HG03442 (cell line): Measurements from ENCODE around the gene SORBS1.
A peak's percentile ranks its signal among the peaks of the same experiment; 100 is the strongest.

Source experiments
- ATAC-seq: cut with Tn5 transposase; IDR thresholded peaks from one replicate; pipeline ENCODE4 v1.9.1; 2021; ENCODE audit warnings: mild to moderate bottlenecking, moderate library complexity; ENCODE audit not compliant: unreplicated experiment

The SORBS1 gene

DNA sequence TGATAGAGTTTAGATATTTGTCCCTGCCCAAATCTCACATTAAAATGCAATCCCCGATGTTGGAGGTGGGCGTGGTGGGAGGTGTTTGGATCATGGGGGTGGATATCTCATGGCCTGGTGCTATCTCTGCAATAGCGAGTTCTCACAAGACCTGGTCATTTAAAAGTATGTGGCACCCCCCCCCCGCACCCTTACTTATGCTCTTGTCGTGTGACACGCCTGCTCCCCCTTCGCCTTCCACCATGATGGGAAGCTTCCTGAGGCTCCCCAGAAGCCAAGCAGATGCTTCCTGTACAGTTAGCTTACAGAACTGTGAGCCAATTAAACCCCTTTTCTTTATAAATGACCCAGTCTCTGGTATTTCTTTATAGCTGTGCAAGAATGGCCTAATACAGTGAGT lies 118.8 kb downstream of the SORBS1 start:
- no peak for ATAC-seq

DNA sequence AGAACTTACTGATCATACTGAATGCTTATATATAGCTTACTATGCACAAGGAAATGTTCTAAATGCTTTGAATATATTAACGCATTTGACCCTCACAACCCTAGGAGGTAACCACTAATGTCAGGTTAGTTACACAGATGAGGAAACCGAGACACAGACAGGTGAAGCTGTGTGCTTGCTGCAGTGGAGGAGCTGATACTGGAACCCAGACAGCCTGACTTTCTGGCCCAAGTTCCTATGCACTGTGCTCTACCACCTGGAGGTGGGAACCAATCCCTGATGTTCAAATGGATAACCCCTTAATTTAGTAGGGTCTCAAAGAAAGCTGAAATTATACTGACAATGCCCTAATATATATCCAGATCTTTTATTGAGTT lies 119.6 kb downstream of the SORBS1 start:
- ATAC-seq: peak; percentile 19

DNA sequence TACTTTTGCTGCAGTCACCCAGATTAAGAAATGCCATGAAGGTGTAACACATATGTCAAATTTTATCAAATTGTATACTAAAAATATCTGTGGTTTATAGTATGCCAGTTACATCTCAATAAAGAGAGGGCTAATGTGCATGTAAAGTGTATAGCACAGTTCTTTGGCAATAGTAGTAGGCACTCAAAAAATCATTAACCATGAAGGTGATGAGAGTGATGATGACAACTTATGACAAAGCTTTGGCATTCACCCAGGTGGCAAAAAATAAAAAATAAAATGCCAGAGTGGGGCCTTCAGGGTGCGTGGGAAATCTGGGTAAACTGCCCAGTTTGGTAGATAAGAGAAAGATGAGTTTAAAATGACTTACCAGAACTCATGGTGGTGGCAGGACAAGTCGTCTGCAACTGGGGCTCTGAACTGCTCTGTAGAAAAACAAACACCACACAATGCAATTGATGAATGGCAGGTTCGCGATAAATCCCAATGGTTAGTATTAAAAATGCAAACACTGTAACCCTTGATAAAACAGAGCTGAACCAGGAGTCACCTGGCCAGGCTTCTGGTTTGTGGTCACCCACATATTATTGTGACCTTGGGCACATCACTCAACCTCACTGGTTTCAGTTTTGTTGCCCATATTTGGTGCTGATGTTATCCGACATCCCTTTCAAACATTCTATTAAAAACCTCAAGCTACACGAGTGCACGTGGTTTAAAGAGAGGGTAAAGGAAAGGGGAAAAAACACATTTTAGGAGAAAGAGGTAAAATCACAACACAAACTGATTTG lies 120.2 kb downstream of the SORBS1 start:
- ATAC-seq: peak; percentile 82

DNA sequence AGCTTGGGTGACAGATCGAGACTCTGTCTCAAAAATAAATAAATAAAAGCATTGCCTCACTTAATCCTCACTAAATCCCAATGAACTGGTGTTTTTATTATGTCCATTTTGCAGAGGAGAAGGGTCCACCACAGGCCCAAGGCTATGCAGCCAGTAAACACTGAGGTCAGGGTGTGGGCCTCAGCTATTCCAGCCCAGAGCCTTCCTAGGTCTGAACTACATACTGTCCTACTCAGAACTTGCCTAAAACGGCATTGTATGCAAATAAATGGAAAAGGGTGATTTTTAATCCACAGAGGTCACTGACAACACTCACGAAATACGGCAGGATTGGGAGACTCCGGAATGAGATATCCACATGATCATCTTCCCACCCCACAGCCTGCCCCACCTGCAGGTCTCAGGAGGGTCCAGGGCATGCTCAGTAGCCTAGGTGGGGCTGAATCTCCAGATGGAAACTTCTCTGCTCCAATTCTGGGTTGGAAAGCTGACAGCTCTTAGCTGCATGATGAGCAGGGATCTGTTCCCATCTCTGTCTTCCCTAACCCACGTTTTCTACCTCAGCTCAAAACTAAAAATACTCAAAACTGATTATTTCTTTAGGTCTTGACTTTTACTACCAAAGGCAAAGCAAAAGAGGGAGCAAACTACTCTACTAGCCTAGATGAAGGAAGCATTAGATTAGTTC lies 121.0 kb downstream of the SORBS1 start:
- no peak for ATAC-seq

DNA sequence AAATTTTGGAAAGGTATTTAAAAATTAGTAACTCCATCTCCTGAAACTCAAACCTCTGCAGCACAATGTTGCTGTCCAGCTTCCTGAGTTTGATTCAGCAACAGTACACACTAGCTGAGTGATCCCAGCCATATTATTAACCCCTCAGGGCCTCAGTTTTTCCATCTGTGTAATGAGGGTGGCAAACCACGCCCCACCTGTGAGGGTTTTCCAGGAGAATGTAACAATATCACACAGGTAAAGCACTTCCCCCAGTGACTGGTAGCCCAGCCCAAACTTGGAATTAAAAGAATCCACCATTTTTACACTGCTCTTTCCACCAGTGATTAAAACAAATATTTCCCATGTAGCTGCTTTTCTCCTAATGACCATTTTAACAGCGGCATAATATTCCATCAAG lies 122.4 kb downstream of the SORBS1 start:
- no peak for ATAC-seq

DNA sequence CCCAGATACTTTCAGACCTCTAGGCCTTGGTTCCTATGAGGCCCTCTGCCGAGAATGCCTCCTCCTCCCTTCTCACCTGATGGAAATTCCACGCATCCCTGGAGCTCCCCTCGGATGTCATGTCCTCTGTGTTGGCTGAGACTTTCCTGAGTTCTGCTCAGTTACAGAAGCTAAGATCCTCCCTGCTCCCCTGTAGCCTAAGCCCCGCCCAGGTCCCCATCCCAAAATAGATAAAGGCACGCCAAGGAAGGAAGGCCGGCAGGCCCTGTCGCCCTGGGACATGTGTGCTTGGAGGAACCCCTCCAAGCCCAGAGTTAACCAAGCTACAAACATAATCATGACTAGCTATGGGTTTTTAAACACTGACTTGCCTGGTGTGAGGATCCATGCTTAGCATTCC lies 123.5 kb downstream of the SORBS1 start:
- ATAC-seq: no peak

DNA sequence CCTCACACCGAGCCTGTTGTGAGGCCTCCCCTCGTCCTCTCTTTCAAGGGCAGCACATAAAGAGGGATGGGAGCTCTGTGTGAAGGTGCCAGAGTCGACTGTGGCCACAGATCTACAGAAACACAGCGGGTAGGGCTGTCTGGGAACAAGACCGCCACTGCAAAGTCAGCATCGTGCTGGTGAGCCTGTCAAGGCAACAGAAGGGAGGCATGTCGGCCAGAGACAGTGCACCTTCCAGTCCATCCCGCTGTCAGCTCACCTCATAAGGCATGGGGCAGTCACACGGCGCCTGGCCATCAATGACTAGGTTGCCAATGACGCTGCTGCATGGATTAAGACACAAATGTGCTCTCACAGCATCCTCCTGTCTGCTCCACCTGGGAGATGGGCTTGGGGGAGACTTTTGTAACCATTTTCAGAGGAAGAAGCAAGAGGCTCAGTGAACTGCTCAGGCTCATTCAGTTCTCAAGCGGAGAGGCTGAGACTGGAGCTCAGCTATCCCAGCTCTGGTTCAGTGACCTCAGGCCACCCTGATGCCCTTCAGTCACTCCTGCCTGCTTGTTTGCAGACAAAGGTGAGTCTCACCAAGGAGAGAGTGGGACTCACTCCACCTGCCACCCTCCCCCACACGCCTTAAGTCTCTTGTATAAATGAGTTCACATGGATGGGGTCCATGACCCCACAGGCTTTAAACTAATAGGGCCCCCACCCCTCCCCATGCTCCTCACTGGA lies 125.5 kb downstream of the SORBS1 start:
- no peak for ATAC-seq

DNA sequence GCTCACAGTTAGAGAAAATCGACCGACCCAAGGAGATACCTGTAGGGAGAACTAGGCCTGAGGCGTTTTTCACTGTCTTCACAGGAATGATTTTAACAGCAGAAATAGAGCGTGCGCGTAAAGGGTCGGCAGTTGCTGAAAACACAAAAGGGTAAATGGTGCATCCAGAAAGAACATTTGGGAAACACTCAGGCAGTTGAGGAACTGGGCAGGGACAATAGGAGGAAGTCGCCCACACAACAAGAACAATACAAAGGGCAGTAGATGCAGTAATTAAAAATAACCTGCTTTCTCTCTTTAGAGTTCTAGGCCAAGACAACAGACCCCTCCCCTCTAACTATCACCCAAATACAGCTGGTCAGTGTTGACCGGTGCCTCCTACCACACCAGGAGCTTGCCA lies 126.6 kb downstream of the SORBS1 start:
- ATAC-seq: no peak

DNA sequence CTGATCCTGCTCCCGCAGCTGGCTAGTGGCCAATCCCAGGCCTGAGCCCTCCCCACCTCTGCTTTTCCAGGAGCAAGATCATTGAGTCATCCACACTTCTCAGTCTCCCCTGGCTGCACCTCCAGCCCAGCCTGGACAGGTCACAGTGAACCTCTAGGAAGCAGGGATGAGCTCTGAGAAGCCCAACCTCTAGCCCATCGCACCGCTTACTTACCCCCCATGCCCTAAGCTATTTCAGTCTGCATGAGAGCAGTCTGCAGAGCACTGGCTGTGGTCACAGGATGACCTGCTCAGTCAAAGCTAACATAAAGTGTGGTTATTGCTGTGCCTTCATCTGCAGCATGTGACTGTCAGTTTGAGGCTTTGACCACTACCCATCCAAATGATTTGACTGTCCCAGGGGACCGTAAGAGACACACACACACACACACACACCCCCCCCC lies 129.2 kb downstream of the SORBS1 start:
- peak; percentile 85 for ATAC-seq

DNA sequence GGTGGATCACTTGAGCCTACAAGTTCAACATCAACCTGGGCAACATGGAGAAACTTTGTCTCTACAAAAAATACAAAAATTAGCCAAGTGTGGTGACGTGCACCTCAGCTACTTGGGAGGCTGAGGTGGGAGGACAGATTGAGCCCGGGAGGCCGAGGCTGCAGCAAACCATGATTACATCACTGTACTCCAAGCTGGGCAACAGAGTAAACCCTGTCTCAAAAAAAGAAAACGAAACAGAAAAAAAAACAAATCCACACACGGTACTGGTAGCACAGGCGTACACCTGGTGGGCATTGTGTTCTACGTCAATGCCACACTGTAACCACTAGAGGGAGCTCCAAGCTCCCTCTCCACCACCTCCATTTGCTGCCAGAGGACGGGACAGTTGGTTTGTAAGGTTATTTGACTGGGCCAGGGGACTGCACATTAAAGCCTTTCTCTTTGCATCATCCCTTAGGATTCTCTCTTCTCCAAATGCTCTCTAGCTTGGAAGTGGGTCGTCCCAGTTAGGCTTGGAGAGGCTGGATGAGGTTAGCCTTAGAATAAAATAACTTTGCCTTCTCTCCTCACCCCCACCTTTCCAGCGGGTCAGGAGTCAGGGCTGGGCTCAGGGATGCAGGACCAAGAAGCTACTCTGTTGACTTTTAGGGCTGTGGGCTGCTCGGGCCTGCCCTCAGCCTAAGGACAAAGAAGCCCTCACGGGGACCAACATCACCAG lies 130.8 kb downstream of the SORBS1 start:
- ATAC-seq: peak; percentile 71

DNA sequence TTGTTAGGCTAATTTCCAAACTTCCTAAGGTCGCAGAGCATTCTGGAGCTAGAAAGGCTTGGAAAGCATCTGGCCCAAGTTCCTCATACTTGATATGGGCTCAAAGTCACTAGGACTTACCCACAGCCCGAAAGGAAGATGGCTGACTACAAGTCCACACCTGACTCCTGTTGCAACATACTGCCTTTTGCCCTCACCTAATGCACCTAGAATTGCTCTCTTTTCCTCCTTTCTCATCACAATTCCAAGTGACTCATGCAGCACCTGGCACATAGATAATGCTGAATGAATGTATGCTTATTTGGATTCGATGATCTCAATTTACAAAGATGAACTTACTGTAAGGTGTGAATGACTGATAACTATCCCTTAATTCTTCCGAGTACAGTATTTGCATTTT lies 131.5 kb downstream of the SORBS1 start:
- no peak for ATAC-seq

DNA sequence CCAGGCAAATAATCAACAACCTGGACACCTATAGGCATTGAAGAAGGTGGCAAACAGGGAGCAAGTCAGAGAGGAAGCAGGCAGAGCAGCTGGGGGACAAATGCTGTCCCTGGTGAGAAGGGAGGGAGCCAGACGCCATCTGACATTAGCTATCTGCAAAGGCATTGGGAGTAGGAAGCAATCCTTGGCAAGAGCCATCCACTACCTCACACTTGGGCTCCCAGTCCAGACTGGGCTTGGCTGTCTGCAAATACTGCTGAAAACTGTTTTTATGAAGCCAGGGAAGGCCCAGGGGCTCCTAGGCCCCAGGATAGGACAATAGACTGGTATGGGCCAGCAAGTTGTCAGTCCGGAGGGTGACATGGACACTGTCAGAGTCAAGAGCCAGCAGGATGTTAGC lies 132.5 kb downstream of the SORBS1 start:
- ATAC-seq: no peak

DNA sequence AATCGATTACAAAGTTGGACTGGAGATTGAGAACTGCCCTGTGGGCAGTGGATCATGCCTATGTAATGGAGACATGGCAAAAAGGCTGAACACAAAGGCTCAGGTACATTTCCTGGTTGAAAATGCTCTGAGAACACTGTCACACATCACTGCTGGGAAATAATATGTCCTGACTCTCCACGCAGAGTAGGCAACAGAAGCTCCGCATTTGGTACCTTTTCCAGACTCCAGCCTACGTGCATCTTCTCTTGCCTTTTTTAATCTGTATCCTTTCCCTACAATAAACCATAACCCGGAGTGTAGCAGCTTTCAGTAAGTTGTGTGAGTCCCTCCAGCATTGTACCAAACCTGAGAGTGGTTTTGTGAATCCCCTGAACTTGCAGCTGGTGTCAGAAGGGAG lies 134.7 kb downstream of the SORBS1 start:
- no peak for ATAC-seq

DNA sequence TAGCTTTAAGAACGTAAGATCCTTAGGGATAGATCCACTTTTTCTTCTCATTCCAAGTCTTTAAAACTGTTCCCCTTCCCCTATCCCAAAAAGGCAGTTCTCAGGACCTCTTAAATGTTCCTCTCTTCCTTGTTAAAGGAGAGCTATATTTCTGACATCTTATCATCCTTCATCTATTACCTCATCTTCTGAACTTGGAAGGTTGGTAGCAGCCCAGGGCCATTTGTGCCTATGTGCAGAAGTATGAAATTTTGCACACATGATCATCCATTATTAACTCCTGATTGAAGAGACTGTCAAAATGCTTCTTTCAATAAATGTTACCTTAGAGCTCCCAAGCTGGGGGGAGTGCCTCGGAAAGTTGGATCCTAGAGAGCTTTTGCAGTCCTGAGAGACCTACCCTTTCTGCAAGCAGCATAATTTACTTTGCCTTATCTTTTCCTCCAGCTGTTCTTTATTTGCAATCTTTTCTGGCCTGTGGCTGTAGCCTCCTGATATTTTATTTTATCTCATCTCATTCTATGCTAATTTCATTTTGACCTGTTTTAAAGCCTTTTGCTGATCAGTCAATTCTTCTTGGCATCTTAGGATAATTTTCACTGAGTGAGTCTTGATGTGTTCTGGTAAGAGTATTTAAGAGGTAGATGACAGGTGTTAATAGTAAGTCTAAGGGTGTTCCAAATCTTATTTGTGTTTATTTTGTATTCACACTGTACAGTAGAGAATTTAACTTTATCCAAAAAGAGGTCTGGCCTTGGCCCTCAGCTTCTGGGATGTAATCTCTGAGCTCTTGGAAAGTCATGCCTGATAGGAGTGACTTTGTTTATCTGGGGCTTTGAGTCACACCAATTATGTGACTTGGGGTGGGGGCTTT lies 135.3 kb downstream of the SORBS1 start:
- no peak for ATAC-seq

DNA sequence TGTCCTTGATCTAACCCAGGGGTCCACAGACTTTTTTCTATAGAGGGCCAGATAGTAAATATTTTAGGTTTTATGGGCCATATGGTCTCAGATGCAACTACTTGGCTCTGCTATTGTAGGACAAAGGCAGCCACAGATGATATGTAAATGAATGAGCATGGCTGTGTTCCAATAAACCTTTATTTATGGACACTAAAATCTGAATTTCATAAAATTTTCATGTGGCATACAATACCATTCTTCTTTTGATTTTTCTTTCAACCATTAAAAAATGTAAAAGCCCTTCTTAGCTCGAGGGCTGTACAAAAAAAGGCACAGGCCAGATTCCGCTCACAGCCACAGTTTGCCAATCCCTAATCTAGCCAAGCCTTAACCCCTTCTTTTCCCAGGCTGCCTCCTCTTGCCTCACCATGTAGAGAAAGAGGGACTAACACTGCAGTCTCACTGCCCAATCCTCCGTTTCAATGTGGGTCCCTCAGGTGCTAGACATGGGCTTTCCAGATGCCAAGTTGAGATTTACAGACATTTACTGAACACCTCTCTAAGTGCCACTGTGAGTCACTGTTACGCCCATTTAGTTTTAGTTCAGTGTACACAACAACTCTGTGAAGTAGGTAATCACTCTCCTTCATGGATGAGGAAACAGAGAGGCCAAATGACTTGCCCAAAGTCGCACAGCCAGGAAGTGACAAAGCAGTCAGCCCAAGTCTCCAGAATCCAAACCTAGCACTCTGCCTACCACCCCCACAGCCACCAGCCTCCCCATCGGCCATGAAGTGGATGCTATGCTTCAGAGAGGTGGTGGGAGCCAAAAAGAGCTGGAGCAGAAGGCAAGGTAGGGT lies 137.8 kb downstream of the SORBS1 start:
- ATAC-seq: peak; percentile 52

DNA sequence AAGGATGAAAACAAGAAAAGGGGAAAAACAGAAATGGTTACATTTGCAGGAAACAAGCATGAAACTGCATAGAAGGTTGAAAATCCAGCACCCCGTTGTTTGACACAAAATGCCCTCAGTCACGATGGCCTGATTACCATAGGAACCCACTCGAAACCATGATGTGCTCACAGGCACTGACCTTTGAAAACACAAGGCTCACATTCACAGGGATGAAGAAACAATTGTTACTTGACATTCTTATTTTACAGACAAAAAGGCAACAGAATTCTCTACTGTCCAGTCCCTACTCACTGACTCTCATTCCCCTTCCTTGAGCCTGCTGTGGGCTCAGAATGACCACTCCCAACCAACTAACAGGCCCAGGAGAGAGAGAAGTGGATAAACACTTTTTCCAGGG lies 138.9 kb downstream of the SORBS1 start:
- no peak for ATAC-seq

DNA sequence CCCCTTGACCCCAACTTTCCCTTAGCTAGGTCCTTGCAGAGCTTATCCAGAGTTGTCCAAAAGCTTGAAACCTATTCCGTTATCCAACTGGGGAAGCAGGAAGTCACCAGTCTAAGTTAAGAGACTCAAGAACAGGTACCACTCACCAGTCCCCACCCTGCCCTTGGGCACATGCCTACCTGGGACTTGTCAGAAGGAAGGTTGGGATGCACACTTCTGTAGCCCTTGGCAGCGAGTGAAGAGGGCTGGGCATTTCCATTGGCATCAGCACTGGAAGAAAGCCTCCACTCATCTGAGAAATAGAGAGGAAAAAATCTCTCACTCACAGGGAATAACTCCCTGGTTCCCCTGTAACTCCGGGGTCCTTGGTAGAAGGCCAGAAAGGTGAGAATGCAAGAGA lies 139.4 kb downstream of the SORBS1 start:
- ATAC-seq: no peak

DNA sequence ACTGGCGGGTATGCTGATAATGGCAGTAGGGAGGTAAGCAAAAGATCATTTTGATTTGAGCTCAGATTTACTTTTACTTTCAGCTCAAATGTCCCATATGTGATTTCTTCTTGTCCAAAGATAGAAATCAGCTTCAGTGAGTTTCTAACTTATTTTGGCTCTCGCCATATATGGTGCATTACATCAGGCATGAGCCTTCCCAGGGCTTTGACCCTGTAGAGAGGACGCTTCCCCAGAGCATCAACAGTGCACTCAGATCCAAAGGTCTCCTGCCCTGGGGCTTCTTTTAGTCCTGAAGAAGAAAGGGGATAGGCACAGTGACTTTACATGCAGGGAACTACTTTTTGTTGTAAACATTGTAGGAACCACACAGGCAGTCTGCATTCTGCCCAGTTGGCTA lies 141.8 kb downstream of the SORBS1 start:
- no peak for ATAC-seq

DNA sequence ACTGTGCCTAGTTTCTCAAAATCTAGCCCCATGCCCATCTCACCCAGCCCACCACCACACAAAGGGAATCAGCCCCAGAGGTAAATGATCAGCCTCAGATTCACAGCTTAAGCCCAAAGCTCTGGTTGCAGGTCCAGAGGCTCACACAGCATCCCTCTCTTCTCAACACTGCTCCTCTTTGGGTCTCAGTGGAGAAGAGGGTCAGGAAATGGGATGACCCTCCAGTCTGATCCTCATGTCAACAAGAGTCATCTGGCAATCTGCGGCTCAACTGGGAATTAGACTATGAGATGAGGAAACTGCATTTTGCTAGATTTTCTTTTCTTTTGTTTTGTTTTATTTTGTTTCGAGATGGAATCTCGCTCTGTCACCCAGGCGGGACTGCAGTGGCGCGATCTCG lies 144.2 kb downstream of the SORBS1 start:
- no peak for ATAC-seq
